RCC 7860 (cell line): ENCODE measurements around the gene CAV1.

Experiments used
- DNase-seq: peaks from one replicate; pipeline ENCODE4 v3.0.0-alpha.2; 2015; ENCODE audit warnings: low spot score
- FAIRE-seq: peaks from 2 replicates; lab custom pipeline; 2012; peaks lifted over from hg19 to GRCh38; lab: Jason Lieb, UNC

Gene CAV1

GRCh38 chr7:116502201-116503096 is 22.4 kb upstream of the CAV1 start:
- FAIRE-seq (peak; percentile 99), DNase-seq (peak; percentile 91)

- DNase-seq: no peak
- FAIRE-seq: no peak
Observed at GRCh38 chr7:116503835-116504234, 21.0 kb upstream of the CAV1 start.

GRCh38 chr7:116505278-116505677 is 19.6 kb upstream of the CAV1 start:
- FAIRE-seq (no peak), DNase-seq (no peak)

DNA sequence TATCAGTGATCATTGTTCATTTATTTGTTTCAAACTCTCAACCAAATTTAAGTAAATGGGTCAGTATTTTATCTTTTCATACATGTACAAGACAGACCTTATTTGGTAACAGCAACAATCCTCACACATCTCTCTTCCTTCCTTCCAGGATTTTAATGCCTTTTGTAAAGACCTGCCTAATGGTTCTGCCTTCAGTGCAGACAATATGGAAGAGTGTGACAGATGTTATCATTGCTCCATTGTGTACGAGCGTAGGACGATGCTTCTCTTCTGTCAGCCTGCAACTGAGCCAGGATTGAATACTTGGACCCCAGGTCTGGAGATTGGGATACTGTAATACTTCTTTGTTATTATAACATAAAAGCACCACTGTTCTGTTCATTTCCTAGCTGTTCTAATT is 19.0 kb upstream of the CAV1 start:
- DNase-seq (no peak), FAIRE-seq (no peak)

DNA sequence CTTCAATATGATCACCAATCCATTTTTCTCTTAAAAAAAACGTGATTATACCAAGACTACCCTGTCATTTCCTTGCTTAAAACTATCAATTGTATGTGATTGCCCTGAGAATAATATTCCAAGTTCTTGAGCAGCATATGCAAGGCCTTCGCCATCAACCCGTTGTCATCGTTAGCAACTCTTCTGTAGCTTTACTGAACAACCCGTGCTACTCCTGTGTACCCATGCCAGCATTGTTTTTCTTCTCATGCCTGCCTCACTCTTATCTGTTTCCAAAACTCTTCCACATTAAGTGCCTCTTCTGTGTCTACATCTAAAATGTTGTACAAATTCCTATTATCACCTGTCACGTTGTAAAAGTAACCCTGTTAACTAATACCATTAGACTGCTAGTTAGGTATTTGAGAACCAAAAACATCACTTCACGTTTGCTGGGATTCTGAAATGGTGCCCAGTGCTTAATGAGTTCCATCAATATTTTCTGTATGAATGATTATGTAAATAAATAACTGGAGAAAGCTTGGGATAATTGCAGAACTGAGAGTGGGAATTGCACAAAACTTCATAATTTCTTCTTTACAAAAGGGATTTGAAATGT is 14.8 kb upstream of the CAV1 start:
- FAIRE-seq: no peak
- DNase-seq: peak; percentile 13

- FAIRE-seq: peak; percentile 76
- DNase-seq: peak; percentile 4
Observed at GRCh38 chr7:116510795-116511194, 14.0 kb upstream of the CAV1 start.

- FAIRE-seq (peak; percentile 97), DNase-seq (peak; percentile 100)
Observed at GRCh38 chr7:116511552-116512519, 13.0 kb upstream of the CAV1 start.

DNA sequence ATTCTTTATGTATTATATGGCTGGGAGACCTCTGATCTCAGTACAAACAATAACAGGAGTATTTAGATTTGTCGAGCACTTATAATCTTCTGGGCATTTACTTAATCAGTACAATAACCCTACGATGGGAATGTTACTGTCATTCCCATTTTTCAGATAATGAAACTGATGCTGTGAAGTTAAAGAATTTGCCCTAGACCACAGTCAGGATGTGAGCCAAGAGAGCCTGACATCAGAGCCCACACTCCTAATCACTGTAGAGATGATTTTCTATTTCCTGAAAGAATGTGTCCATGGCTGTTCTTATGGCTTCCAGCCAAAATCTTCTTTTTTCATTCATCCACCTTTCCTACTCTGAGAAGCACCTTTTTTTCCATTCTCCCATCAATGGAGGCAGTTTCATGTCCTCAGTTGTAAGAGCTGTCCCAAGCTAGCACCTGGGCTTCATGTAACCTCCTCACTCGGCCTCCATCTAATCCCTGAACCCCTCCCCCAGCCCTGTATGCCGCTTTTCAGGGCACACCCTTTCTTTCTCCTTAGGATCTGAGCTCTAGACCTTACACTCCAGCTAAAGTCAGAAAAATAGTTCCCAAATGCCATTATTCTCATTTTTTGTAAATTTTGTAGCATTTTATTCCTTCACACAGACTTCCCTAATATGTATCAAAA is 12.2 kb upstream of the CAV1 start:
- FAIRE-seq (no peak), DNase-seq (peak; percentile 91)

- DNase-seq (no peak), FAIRE-seq (no peak)
Observed at GRCh38 chr7:116515584-116515983, 9.3 kb upstream of the CAV1 start.

- no peak for DNase-seq
- peak; percentile 29 for FAIRE-seq
Observed at GRCh38 chr7:116516324-116516723, 8.5 kb upstream of the CAV1 start.

DNA sequence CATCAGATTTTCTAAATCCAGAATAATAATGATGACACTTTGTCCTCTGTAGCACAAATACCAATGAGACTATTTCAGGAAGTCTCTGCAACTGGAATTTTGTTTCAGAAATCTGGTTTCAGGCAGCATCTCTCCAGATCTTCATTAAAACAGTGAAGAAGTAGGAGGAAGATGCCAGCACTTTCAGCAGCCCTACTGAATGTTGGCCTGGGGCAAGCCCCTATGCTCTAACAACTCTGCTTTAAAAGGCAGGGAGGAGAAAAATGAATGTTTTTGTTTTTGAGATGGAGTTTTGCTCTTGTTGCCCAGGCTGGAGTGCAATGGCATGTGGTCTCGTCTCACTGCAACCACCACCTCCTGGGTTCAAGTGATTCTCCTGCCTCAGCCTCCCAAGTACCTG is 7.2 kb upstream of the CAV1 start:
- no peak for DNase-seq
- FAIRE-seq: no peak

- DNase-seq (no peak), FAIRE-seq (no peak)
Observed at GRCh38 chr7:116518961-116519360, 5.9 kb upstream of the CAV1 start.

- DNase-seq (no peak), FAIRE-seq (no peak)
Observed at GRCh38 chr7:116521046-116521664, 3.7 kb upstream of the CAV1 start.

DNA sequence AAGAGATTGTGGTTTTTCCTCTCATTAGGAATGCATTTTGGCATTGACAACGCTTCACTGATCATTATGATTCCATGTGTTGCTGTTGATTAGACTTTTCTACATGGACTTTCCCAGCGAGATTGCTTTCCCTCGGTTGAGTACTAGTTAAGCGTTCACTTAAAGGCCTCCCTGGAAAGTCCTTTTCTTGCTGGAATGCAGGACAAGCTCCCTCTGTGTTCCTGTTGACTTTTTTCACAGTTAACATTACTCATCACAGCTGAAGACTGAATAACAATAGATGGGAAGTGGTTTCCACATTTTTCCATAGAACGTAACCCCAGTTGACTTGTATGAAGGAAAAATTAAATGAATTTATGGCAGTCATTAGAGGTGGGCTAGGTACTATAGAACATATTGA is 2.6 kb upstream of the CAV1 start:
- DNase-seq: peak; percentile 92
- FAIRE-seq: peak; percentile 93

GRCh38 chr7:116524221-116524608 is 621 bp upstream of the CAV1 start:
- FAIRE-seq (no peak), DNase-seq (no peak)

DNA sequence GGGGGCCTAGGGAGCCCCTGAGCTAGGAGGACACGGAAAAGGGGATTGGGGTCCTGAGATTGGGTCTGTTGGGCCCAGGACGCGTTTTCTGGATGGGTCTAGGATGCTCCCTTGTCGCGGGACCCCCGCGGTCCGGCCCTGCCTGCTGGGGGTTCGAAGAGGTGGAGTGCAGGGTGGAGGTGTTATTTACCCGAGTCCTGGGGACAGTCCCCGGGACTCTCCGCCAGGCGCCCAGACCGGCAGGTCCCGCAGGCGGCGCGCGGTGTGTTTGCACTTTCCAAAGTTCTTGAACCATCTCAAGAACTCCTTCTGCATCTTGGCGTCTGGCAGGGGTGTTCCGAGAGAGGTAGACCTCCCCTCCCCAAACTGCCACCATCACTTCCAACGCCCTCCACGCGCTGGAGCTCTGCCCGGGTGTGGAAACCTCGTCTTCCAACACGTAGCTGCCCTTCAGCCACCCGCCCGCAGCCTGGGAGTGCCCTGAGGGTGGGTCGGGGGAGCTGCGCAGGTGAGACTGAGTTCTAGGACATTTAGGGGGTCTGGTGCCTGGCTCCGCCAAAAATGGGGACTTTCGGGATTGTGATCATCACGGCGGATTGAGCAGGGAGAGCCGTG is 569 bp downstream of the CAV1 start:
- FAIRE-seq: no peak
- no peak for DNase-seq

GRCh38 chr7:116525913-116526861 is 1.4 kb downstream of the CAV1 start:
- DNase-seq (peak; percentile 86), FAIRE-seq (no peak)

- FAIRE-seq: peak; percentile 32
- DNase-seq: peak; percentile 60
Observed at GRCh38 chr7:116526897-116527296, 2.1 kb downstream of the CAV1 start.

- FAIRE-seq (no peak), DNase-seq (peak; percentile 69)
Observed at GRCh38 chr7:116527521-116527920, 2.7 kb downstream of the CAV1 start.
